Upper lobe of left lung (tissue), 4 donors: ENCODE results near the gene TIMM21.

Experiments
- EP300 ChIP-seq, 4 donors: sonication (generic); formaldehyde crosslinking; IDR thresholded peaks; one replicate each; pipeline ENCODE4 v1.5.1; 2017; ENCODE audit warnings: antibody characterized with exemption in 4 of 4, control low read depth in 2 of 4
- POLR2A ChIP-seq, 4 donors: fragments of 450-650 bp; IDR thresholded peaks; one replicate each; pipeline ENCODE4 v1.5.1; 2016 to 2017; ENCODE audit warnings: antibody characterized with exemption in 4 of 4, mild to moderate bottlenecking in 2 of 4
- POLR2AphosphoS5 ChIP-seq, 2 donors: sonication (generic); formaldehyde crosslinking; IDR thresholded peaks; one replicate each; pipeline ENCODE4 v1.5.1; 2017; ENCODE audit warnings: antibody characterized with exemption in 2 of 2
- TF ChIP-seq, protein P1 (sequence below), 6 experiments: fragments of 450-650 bp in 4 of 6; fragments of 200-600 bp in 2 of 6; sonication (generic) in 2 of 6; IDR thresholded peaks; one replicate each; pipeline ENCODE4 v1.5.1; 2016 to 2019; ENCODE audit warnings: antibody characterized with exemption in 6 of 6

DNA sequence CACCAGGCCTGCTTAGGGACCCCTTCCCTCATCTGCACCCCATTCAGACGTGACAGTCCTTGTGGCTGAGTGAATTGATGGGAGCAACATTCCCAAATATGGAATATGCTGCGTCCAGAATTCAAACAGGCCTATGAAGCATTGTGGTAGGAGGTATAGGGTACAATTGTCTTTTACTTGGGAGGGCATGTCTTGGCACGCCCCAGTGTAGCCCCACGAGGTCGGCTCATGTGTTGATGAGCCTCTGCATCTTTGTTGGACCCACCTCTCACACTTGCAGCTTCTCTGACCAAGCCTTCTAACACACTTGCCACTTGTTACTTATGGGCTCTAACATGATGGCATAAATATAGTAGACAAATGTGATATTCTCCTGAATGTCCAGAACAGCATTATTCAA lies 1.6 kb downstream of the TIMM21 start:
- TF ChIP-seq EP300 (IDR thresholded peaks at IDR 0.05) (no peak), POLR2A (IDR thresholded peaks at IDR 0.05) (no peak), POLR2AphosphoS5 (IDR thresholded peaks at IDR 0.05) (no peak)
- TF ChIP-seq, protein P1, sequence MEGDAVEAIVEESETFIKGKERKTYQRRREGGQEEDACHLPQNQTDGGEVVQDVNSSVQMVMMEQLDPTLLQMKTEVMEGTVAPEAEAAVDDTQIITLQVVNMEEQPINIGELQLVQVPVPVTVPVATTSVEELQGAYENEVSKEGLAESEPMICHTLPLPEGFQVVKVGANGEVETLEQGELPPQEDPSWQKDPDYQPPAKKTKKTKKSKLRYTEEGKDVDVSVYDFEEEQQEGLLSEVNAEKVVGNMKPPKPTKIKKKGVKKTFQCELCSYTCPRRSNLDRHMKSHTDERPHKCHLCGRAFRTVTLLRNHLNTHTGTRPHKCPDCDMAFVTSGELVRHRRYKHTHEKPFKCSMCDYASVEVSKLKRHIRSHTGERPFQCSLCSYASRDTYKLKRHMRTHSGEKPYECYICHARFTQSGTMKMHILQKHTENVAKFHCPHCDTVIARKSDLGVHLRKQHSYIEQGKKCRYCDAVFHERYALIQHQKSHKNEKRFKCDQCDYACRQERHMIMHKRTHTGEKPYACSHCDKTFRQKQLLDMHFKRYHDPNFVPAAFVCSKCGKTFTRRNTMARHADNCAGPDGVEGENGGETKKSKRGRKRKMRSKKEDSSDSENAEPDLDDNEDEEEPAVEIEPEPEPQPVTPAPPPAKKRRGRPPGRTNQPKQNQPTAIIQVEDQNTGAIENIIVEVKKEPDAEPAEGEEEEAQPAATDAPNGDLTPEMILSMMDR (IDR thresholded peaks at IDR 0.05) = no peak
